GM08714 (cell line): ENCODE results near the gene RAPSN.

Experiments
- H3K4me3 ChIP-seq: fragments of 200-500 bp; sonication (Bioruptor generic); 2 replicates; pipeline ENCODE4 v1.5.1; 2014; ENCODE audit warnings: mild to moderate bottlenecking, low read length, inconsistent platforms
- ZNF274 ChIP-seq: IDR thresholded peaks from 2 replicates; pipeline ENCODE4 v1.6.1; 2012; ENCODE audit warnings: mild to moderate bottlenecking, low read depth, low read length

RAPSN gene

GRCh38 chr11:47447906-47448305 lies 1.0 kb downstream of the RAPSN start:
- no peak overlapping the region for H3K4me3 ChIP-seq
- TF ChIP-seq ZNF274: no peak

DNA sequence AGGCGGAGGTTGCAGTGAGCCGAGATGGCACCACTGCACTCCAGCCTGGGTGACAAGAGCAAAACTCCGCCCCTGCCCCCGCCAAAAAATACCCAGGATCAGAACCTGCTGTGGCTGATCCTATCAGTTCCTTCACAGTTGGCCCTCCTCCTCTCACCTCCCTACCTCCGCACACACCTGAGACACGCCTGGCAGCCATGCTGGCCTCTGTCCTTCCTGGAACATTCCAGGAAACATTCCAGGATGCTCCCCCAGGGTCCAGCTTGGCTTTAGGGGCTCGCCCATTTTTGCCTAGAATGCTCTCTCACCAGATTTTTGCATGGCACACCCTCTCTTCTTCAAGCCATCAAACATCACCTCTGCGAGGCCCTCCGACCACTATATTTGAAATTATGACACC lies 2.1 kb downstream of the RAPSN start:
- no peak overlapping the region for H3K4me3 ChIP-seq
- TF ChIP-seq ZNF274: no peak

DNA sequence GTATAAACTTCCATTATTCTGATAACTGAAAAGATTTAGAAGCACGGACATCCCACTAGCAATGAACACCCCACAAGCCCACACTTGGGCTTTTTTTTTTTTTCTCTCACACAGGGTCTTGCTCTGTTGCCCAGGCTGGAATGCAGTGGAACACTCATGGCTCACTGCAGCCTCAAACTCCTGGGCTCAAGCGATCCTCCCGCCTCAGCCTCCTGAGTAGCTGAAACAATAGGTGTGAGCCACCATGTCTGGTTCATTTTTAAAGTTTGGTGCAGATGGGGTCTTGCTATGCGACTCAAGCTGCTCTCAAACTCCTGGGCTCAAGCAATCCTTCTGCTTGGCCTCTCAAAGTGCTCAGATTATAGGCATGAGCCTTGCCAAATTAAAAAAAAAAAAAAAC lies 3.1 kb downstream of the RAPSN start:
- TF ChIP-seq ZNF274: no peak
- no peak overlapping the region for H3K4me3 ChIP-seq

GRCh38 chr11:47443817-47444216 lies 5.1 kb downstream of the RAPSN start:
- H3K4me3 ChIP-seq: no peak overlapping the region
- no peak for TF ChIP-seq ZNF274

- TF ChIP-seq ZNF274: no peak
- H3K4me3 ChIP-seq: no peak overlapping the region
Observed at GRCh38 chr11:47443028-47443700, 5.8 kb downstream of the RAPSN start.

GRCh38 chr11:47442514-47442913 lies 6.4 kb downstream of the RAPSN start:
- H3K4me3 ChIP-seq: no peak overlapping the region
- no peak for TF ChIP-seq ZNF274

DNA sequence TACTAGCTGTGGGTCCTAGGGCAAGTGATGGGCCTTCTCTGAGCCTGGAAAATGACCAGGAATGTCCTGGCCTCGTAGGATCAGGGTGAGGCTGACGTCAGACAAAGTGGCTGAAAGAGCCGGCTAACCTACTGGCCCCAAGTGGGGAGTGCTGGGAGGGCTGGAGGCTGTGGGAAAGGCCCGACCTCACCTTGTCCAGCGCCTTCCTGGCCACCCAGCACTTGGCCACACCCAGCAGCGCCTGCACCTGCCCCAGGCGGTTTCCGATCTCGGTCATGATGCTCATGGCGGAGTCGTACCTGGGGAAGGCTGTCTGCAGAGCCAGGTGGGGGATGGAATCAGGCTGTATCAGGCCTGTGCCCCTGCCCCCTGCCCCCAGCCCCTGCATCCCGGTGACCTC lies 7.5 kb downstream of the RAPSN start:
- no peak overlapping the region for H3K4me3 ChIP-seq
- TF ChIP-seq ZNF274: no peak

GRCh38 chr11:47440054-47440476 lies 8.9 kb downstream of the RAPSN start:
- no peak overlapping the region for H3K4me3 ChIP-seq
- TF ChIP-seq ZNF274: no peak

DNA sequence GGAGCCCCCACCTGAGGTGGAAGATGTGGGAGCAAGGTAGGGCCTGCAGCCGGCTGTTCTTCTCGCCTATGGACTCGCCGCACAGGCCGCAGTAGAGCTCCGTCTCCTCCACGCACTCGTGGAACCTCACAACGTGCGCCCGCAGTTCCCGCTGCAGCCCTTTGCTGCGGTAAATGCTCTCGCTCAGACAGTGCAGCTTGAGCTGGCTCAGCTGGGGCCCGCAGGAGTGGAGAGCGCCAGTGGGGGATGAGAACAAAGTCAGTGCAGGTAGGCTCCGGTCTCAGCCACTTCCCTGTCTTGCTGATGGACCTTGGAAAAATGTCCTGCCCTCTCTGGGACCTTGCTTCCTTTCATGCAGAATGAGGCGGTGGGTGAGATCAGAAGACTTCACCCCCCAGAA lies 10.2 kb downstream of the RAPSN start:
- H3K4me3 ChIP-seq: no peak overlapping the region
- TF ChIP-seq ZNF274: no peak

DNA sequence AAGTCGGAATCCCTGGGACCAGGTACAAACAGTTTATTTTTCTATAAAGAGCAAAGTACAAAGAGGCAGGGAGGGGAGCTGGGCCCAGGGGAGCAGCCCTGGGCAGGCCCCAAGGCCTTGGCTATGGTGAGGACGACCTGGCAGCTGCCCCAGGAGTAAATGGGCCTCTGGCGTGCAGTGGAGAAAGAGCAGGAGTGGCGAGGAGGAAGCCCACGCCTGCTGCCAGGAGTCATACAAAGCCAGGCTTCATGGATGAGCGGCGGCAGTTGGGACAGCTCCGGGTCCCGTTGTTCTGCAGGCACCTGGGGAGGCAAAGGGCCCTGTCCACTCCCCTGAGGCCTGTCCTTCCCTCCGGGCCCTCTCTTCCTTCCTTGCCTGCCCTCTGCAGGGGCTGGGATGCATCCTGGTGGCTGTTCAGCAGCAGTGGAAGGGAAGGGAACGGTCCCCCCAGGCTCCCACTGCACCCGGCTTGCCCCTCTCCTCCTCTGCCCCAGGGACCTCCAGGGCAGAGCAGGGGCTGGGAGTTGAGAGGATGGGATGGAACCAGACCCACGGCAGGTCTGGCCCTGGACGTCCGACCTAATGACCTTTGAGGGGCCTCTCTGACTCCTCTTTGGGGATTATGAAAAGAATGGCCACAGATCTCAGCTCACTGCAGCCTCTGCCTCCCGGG lies 11.1 kb downstream of the RAPSN start:
- TF ChIP-seq ZNF274: no peak
- no peak overlapping the region for H3K4me3 ChIP-seq

GRCh38 chr11:47437218-47437745 lies 11.7 kb downstream of the RAPSN start:
- no peak overlapping the region for H3K4me3 ChIP-seq
- TF ChIP-seq ZNF274: no peak

GRCh38 chr11:47436726-47437125 lies 12.2 kb downstream of the RAPSN start:
- H3K4me3 ChIP-seq: no peak overlapping the region
- no peak for TF ChIP-seq ZNF274

DNA sequence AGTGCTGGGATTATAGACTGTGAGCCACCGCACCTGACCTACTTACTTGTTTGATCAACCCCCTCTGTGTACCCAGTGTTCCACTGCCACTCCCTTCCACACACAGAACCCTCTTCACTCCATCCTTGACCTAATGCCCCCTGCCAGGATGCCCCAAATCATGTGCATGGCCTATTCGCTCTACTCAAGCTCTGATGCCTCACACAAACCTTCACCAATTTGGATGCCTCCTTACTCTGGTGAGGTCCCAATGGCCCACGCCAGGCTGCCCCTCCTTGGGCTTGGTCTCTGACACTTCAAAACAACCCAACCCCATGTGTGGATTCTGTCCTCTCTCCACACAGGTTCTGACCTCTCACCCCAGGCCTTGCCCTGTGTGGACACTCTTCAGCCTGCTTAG lies 13.2 kb downstream of the RAPSN start:
- TF ChIP-seq ZNF274: no peak

GRCh38 chr11:47434011-47434786 lies 14.7 kb downstream of the RAPSN start:
- no peak for TF ChIP-seq ZNF274
- no peak overlapping the region for H3K4me3 ChIP-seq

More for the DNA sequence above, 13.2 kb downstream of the RAPSN start:
- no peak overlapping the region for H3K4me3 ChIP-seq

DNA sequence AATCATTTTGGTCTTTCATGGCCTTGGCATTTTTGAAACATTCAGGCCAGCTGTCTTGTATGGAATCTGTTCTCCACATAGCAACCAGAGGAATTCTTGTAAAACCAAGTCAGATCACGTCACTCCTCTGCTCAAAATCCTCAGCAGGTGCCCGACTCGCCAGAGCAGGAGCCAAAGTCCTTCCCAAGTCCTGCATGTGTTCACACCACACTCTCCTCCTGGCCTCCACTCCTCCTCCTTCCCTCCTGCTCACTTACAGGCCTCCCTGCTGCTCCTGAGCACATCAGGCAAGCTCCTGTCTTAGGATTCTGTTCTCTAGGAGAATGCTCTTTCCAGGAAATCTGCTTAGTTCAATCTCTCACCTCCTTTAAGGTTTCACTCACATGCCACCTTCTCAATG lies 15.8 kb downstream of the RAPSN start:
- TF ChIP-seq ZNF274: no peak
- H3K4me3 ChIP-seq: no peak overlapping the region
